Upper lobe of left lung (tissue), 4 donors: Measurements from ENCODE around the gene DDX6.

ENCODE experiments used
- CTCF ChIP-seq, 6 experiments: fragments of 450-650 bp in 4 of 6; fragments of 200-600 bp in 2 of 6; sonication (generic) in 2 of 6; IDR thresholded peaks; one replicate each; pipeline ENCODE4 v1.5.1; 2016 to 2019; ENCODE audit warnings: antibody characterized with exemption in 6 of 6
- POLR2A ChIP-seq, 4 donors: fragments of 450-650 bp; IDR thresholded peaks; one replicate each; pipeline ENCODE4 v1.5.1; 2016 to 2017; ENCODE audit warnings: antibody characterized with exemption in 4 of 4, mild to moderate bottlenecking in 2 of 4
- POLR2AphosphoS5 ChIP-seq, 2 donors: sonication (generic); formaldehyde crosslinking; IDR thresholded peaks; one replicate each; pipeline ENCODE4 v1.5.1; 2017; ENCODE audit warnings: antibody characterized with exemption in 2 of 2

GRCh38 chr11:118834427-118835028 is 43.6 kb upstream of the DDX6 start:
- TF ChIP-seq POLR2AphosphoS5 (IDR thresholded peaks at IDR 0.05) (no peak), CTCF (IDR thresholded peaks at IDR 0.05) (no peak), POLR2A (IDR thresholded peaks at IDR 0.05) (no peak)
